ENCODE measurements around the gene TDRD10. TPM values are rescaled to one million over a fixed set of nuclear protein-coding genes. Genes with fewer than 3 reads are reported as not detected.
A peak's percentile ranks its signal among the peaks of the same experiment; 100 is the strongest.

The TDRD10 gene
- total RNA-seq, 1 experiment from 2014 or later = not detected

DNA sequence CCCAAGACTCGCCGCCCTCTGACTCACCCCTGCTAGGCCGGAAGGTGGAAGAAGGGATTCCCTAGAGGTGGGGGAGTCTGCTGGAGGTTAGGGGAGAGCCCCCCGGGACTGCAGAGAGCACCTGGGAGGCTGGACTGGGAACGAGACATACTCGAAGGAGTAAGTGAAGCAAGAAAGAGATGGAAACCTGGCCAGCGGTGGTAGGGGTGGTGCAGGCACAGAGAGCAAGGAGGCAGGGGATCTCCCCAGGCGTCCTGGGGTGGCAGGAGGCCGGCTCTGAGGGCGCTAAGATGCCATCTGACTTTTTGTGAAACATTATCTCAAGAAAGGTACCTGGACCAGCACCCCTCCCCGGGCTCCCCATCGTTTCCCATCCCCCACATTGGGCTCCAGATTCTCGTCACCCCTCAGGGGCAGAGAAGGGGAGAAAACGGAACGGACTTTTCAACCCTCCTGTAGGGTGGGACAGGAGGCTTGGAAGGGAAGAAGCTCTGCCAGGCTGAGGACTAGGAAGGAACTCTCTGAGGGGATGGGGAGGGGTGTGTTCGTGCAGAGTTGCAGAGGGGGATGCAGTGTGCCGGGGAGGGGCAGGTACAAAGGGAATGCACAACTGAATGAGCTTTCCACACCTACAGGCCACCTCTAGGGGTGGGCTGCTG, 66.3 kb downstream of the TDRD10 start:
- Histone ChIP-seq H3K27me3 (replicated peaks; ENCODE audit: insufficient read depth, low read depth, low read length, poor library complexity) (no peaks in the 10 kb centered on the region), H3K27ac (ENCODE audit: low read depth, low read length, poor library complexity, severe bottlenecking) (no peak overlapping the region), H3K9me3 (ENCODE audit: low read depth, low read length, poor library complexity, severe bottlenecking) (no peaks in the 10 kb centered on the region), H3K4me1 (ENCODE audit: insufficient read depth, low read length, poor library complexity, severe bottlenecking) (peaks cover 4% of the 10 kb centered on the region), H3K36me3 (ENCODE audit: insufficient read depth, low read length, poor library complexity, severe bottlenecking) (no peaks in the 10 kb centered on the region), H3K4me3 (ENCODE audit: low read depth, low read length, poor library complexity, severe bottlenecking) (peak overlapping the region; percentile 54)
- CTCF ChIA-PET = interaction anchor here (0.7 to 1.6 kb wide), 3 partner anchors 9 to 449 kb away, joined by 3 to 7 read pairs (median 4); no protein-coding TSS in a partner anchor
- intact Hi-C loops (cut with micrococcal nuclease; ENCODE audit: unreplicated experiment) = no loop called here
- no TSS peak for BruUV-seq (replicated peaks)
- POLR2A ChIA-PET (ENCODE audit: low non-redundant PET) = no interaction called here
- no peak for DNase-seq (ENCODE audit: low spot score)
- TF ChIP-seq, protein P1, sequence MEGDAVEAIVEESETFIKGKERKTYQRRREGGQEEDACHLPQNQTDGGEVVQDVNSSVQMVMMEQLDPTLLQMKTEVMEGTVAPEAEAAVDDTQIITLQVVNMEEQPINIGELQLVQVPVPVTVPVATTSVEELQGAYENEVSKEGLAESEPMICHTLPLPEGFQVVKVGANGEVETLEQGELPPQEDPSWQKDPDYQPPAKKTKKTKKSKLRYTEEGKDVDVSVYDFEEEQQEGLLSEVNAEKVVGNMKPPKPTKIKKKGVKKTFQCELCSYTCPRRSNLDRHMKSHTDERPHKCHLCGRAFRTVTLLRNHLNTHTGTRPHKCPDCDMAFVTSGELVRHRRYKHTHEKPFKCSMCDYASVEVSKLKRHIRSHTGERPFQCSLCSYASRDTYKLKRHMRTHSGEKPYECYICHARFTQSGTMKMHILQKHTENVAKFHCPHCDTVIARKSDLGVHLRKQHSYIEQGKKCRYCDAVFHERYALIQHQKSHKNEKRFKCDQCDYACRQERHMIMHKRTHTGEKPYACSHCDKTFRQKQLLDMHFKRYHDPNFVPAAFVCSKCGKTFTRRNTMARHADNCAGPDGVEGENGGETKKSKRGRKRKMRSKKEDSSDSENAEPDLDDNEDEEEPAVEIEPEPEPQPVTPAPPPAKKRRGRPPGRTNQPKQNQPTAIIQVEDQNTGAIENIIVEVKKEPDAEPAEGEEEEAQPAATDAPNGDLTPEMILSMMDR (conservative IDR thresholded peaks at IDR 0.05; ENCODE audit: low read depth, low read length) = no peak
- no peak for TF ChIP-seq EZH2 (IDR thresholded peaks at IDR 0.05; ENCODE audit: borderline replicate concordance, low read depth, low read length, poor library complexity, severe bottlenecking)

DNA sequence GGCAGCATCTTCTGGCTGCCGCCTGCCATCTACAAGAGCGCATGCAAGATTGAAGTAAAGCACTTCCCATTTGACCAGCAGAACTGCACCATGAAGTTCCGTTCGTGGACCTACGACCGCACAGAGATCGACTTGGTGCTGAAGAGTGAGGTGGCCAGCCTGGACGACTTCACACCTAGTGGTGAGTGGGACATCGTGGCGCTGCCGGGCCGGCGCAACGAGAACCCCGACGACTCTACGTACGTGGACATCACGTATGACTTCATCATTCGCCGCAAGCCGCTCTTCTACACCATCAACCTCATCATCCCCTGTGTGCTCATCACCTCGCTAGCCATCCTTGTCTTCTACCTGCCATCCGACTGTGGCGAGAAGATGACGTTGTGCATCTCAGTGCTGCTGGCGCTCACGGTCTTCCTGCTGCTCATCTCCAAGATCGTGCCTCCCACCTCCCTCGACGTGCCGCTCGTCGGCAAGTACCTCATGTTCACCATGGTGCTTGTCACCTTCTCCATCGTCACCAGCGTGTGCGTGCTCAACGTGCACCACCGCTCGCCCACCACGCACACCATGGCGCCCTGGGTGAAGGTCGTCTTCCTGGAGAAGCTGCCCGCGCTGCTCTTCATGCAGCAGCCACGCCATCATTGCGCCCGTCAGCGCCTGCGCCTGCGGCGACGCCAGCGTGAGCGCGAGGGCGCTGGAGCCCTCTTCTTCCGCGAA, 69.4 kb downstream of the TDRD10 start:
- H3K36me3 ChIP-seq (ENCODE audit: insufficient read depth, low read length, poor library complexity, severe bottlenecking) = no peaks in the 10 kb centered on the region
- no peaks in the 10 kb centered on the region for H3K27me3 ChIP-seq (replicated peaks; ENCODE audit: insufficient read depth, low read depth, low read length, poor library complexity)
- POLR2A ChIA-PET (ENCODE audit: low non-redundant PET) = no interaction called here
- DNase-seq (ENCODE audit: low spot score) = no peak
- no TSS peak for BruUV-seq (replicated peaks)
- H3K27ac ChIP-seq (ENCODE audit: low read depth, low read length, poor library complexity, severe bottlenecking) = no peak overlapping the region
- intact Hi-C loops (cut with micrococcal nuclease; ENCODE audit: unreplicated experiment) = no loop called here
- CTCF ChIA-PET = no interaction called here
- peaks cover 4% of the 10 kb centered on the region for H3K4me1 ChIP-seq (ENCODE audit: insufficient read depth, low read length, poor library complexity, severe bottlenecking)
- no peaks in the 10 kb centered on the region for H3K9me3 ChIP-seq (ENCODE audit: low read depth, low read length, poor library complexity, severe bottlenecking)
- TF ChIP-seq EZH2 (IDR thresholded peaks at IDR 0.05; ENCODE audit: borderline replicate concordance, low read depth, low read length, poor library complexity, severe bottlenecking) = no peak
- TF ChIP-seq, protein P1 (conservative IDR thresholded peaks at IDR 0.05; ENCODE audit: low read depth, low read length) = no peak
- H3K4me3 ChIP-seq (ENCODE audit: low read depth, low read length, poor library complexity, severe bottlenecking) = no peak overlapping the region

DNA sequence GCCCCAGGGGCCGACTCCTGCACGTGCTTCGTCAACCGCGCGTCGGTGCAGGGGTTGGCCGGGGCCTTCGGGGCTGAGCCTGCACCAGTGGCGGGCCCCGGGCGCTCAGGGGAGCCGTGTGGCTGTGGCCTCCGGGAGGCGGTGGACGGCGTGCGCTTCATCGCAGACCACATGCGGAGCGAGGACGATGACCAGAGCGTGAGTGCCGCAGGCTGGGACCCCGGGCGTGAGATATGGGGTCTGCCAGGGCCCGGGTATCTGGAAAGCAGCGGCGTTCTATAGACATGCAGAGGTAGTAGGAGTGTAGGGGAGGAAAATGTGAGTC, 69.9 kb downstream of the TDRD10 start:
- Histone ChIP-seq H3K9me3 (ENCODE audit: low read depth, low read length, poor library complexity, severe bottlenecking) (no peaks in the 10 kb centered on the region), H3K4me1 (ENCODE audit: insufficient read depth, low read length, poor library complexity, severe bottlenecking) (peaks cover 4% of the 10 kb centered on the region), H3K36me3 (ENCODE audit: insufficient read depth, low read length, poor library complexity, severe bottlenecking) (no peaks in the 10 kb centered on the region), H3K4me3 (ENCODE audit: low read depth, low read length, poor library complexity, severe bottlenecking) (no peak overlapping the region), H3K27me3 (replicated peaks; ENCODE audit: insufficient read depth, low read depth, low read length, poor library complexity) (no peaks in the 10 kb centered on the region), H3K27ac (ENCODE audit: low read depth, low read length, poor library complexity, severe bottlenecking) (no peak overlapping the region)
- no peak for DNase-seq (ENCODE audit: low spot score)
- CTCF ChIA-PET = no interaction called here
- POLR2A ChIA-PET (ENCODE audit: low non-redundant PET) = no interaction called here
- intact Hi-C loops (cut with micrococcal nuclease; ENCODE audit: unreplicated experiment) = no loop called here
- no TSS peak for BruUV-seq (replicated peaks)
- no peak for TF ChIP-seq EZH2 (IDR thresholded peaks at IDR 0.05; ENCODE audit: borderline replicate concordance, low read depth, low read length, poor library complexity, severe bottlenecking)
- TF ChIP-seq, protein P1 (conservative IDR thresholded peaks at IDR 0.05; ENCODE audit: low read depth, low read length) = no peak

Measured in A673 (cell line).